DMS153 treated with DMSO at 0.1 percent for 48 hours (cell line): ENCODE results near the gene CDKN2B-AS1.

ENCODE experiments used
- DNase-seq: peaks from one replicate; lab custom pipeline; 2025; ENCODE audit not compliant: unreplicated experiment; lab: John Stamatoyannopoulos, UW

CDKN2B-AS1 gene

GRCh38 chr9:22148528-22148875 is 153.9 kb downstream of the CDKN2B-AS1 start:
- DNase-seq, result no peak

DNA sequence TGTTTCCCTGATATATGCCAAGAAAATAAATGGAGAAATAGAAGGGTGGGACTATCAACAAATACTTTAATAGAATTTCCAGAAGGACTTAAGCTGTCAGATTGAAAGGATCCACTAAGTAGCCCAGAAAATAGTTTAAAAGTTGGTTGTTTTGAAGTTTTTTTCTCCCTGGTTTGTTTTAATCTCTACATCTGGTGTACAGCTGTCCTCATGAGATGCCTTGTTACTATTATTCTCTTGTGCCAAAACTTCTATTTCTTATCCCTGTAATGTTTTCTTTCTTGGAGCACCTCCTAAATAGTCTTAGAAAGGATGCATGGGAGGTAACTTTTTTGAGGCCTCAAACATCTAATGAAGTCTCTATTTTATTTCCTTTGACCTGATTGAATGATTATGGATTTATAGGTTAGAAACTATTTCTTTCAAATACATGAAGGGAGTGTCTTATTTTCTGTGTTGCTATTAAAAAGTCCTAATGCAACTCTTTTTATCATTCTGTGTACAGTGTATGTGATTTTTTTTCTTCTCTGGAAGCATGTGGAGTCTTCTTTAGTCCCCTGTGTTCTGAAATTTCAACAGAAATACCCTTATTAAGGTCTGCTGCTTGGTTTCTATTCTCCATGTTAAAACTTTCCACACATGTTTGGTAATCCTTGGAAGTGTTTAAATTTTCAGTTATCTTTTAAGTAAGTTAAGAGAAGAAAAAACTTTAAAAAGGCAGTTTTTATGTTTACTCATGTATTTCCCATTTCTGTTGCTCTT is 154.5 kb downstream of the CDKN2B-AS1 start:
- DNase-seq, result no peak

GRCh38 chr9:22154064-22154463 is 159.5 kb downstream of the CDKN2B-AS1 start:
- no peak for DNase-seq

- DNase-seq, result no peak
Measured at GRCh38 chr9:22156586-22156985, 162.0 kb downstream of the CDKN2B-AS1 start.

DNA sequence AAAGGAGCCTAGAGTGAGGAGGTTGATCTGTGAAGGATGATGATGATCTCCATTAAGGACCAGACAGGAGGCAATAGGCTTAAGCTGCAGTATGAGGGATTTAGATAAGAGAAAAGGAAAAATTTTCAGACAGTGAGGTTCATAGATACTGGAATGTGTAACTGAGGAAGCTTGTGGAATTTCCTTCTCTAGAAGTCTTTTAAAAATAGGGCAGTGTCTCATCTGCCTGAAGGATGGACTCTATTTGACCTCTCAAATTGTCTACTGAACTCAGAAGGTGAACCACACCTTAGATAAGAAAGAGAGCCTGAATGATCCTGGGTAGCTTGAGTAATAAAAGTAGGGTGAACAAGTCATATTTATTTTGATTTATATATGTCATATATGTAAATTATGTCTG is 162.7 kb downstream of the CDKN2B-AS1 start:
- DNase-seq, result no peak

- DNase-seq, result no peak
Measured at GRCh38 chr9:22157828-22158227, 163.2 kb downstream of the CDKN2B-AS1 start.

DNA sequence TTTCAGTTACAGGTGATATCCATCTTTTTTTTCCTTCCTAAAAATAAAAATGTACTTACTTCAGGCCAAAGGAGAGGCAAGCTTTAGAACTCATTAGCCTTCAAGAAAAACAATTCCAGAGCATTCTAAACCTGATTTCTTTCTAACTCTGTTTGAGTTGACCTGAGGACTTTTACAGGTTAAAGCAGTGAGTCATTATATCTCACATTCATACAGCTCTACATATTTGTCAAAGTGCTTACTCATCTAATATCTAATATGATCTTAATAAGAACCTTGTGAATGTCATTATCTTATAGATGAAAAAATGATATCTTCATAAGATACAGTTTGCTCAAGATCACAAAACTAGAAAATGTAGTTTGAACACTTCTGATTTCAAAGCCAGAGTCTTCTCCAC is 163.7 kb downstream of the CDKN2B-AS1 start:
- no peak for DNase-seq

DNA sequence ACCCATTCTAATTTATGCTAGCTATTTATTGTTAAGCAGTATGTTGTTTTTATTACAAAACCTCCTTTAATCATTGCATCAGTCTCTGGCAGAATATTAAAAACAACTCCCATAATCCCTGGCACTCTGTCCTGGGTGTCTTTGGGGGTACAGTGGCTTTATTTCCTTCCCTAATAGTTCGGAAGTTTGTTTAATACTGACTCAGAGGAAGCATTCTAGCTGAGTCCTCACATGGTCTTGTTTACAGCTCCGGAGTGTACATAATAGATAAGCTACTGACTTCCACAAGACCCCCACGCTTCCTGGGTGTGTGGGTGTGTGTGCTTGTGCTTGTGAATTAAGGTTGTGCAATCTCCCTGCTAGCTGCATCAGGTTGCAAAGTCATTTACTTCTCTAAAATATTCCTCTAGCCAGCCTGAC is 164.3 kb downstream of the CDKN2B-AS1 start:
- no peak for DNase-seq

DNA sequence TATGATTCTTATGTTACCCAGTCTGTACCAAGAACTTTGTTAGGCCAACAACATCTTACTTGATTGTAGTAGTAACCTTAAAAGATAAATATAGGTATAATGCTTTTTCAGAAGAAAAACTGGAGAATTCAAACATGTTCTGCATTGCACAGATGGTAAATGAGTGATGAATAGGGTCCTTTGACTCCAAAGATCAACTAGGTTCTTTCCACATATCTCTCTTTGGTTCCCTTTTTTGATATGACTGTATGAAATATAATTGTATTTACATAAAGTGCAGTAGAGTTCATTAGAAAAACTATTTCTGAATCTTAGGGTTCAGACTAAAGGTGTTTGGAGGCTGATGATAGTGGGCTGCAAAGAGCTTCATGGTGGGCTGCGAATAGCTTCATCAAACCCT is 165.0 kb downstream of the CDKN2B-AS1 start:
- no peak for DNase-seq

DNA sequence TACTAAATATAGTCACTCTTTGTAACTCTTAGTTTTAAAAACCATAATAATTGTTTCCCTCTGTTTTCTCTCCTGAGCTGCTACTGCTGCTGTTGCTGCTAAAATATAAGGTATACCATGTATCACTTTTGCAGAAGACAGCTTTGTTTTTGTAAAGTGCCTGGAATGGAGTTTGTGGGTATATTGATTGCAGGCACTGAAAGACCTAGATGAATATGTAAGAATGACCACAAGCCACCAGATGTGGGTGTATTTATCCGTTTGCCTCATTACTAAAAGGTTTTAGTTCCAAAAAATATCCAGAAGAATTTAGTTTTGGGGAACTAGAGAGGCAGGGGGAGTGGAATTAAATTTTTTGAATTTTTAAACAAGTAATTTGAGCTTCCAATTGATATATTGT is 165.6 kb downstream of the CDKN2B-AS1 start:
- DNase-seq, result no peak

- DNase-seq, result no peak
Measured at GRCh38 chr9:22165144-22165543, 170.6 kb downstream of the CDKN2B-AS1 start.

DNA sequence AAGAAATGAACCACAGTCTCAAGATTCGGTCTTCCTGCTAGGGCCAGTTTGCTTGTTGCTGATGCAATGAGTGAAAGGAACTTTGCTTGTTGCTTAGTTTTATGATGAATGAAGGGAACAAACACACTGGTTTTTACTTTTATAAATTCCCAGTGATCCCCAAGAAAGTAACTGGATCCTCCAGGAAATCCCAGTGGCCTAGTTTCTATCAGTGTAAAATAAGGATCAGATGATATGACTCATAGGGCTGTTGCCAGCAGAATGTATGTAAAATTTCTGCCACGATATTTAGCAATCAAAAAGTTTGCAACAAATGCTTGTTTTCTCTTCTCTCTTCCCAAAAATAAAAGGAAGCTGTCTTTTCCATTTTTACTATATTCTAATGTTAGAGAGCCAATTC is 174.7 kb downstream of the CDKN2B-AS1 start:
- no peak for DNase-seq

GRCh38 chr9:22169727-22170503 is 175.3 kb downstream of the CDKN2B-AS1 start:
- no peak for DNase-seq
